CD4-positive, alpha-beta T cell treated with Interleukin-2 at 100 ng/mL for 4 hours (primary cell): ENCODE data around the gene BAZ2B.

Experiments
- DNase-seq: peaks from one replicate; pipeline ENCODE4 v3.0.0-alpha.2; 2020; ENCODE audit warnings: low spot score

BAZ2B gene

GRCh38 chr2:159573846-159574606, 42.3 kb downstream of the BAZ2B start:
- no peak for DNase-seq

DNA sequence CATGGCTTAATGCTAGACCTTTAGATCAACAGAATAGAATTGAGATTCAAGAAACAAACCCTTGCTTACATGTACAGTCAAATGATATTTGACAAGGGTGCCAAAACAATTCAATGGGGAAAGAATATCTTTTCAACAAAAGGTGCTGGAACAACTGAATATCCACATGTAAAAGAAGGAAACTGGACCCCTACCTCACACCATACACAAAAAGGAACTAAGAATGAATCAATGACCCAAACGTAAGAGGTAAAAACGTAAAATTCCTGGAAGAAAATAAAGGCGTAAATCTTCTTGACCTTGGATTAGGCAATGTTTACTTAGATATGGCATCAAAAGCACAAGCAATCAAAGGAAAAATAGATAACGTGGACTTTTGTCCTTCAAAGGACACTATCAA, 43.1 kb downstream of the BAZ2B start:
- DNase-seq, result no peak

DNA sequence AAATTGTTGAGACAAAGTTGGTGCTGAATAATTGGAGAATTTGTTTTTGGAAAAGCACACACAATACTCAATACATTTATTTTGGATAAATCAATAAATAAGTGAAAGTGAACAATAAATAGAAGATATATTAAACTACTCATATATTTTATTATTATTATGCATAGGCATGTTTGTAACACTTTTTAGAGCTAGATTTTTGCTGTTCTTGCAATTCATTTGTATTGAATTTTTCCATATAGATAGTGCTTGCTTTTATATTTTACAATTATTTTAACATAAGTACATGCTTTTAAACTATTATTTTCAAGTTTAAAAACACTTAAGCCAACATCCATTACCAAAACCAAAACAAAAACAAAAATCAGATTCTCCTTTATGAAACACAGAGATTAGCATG, 43.9 kb downstream of the BAZ2B start:
- DNase-seq, result no peak

DNA sequence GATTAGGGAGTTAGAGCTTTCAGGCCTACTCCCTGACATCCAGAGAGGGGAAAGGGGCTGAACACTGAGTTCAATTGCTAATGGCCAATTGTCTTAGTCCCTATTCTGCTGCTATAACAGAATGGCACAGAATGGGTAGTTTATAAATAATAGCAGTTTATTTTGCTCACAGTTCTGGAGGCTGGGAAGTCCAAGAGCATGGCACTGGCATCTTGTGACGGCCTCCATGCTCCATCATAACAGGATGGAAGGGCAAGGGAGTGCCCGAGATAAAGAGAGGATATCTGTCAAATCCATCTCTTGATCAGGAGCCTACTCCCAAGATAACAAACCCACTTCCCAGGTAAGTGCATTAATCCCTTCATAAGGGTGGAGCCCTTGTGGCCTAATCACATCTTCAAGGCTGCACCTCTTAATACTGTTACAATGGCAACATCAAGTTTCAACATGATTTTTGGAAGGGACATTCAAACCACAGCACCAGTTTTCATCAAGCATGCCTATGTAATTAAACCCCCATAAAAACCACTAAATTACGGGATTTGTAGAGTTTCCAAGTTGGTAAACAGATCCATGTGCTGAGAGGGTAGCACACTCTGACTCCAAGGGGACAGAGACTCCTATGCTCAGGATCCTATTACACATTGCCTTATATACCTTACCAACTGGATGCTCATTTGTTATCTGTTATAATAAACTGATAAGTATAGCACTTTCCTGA, 44.6 kb downstream of the BAZ2B start:
- DNase-seq, result no peak

DNA sequence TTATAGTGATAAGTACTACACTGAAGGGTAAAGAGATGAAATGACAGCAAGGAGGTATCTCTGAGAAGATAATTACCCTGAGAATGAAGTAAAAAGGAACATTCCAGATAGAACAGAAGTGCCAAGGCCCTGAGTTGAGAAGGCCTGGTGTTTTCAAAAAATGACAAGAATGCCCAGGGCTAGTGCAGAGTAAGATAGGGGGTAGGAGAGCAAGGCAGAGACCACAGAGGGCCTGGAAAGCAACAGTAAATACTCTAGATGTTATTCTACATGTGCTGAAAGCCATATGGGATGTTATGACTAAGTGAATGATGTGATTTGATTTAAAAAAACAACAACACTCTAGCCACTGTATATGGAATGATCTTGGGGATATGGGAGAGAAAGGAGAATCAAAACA, 52.3 kb downstream of the BAZ2B start:
- no peak for DNase-seq

DNA sequence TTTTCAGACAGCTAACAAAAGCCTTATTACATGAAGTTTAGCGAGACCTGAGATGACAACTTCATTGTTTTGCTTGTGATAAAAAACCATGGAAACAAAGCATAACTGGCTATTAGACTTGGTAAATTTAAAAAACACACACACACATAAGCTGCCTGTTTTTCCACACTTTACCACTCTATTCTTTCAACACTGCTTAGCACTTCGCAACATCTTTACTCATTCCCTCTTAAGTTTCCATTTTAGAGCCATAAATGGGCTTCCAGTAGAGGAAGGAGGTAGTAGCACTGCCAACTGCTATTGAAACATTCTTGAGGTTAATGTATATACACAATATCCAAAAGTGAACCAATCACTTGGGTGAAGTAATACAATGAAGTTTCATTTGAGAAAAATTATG, 54.1 kb downstream of the BAZ2B start:
- DNase-seq, result no peak

GRCh38 chr2:159561786-159562185, 54.6 kb downstream of the BAZ2B start:
- DNase-seq, result no peak

DNA sequence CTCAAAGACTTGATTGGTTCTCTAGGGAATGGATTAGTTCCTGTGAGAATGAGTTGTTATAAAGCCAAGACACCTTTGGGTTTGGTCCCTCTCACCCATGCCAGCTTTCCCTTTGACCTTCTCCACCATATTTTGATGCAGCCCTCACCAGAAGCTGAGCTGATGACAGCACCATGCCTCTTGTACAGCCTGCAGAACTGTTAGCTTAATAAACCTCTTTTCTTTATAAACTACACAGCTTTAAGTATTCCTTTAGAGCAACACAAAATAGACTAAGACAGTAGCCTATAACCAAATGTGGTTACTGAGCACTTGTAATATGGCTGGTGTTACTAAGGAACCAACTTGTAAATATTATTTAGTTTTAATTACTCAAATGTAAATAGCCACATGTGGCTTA, 55.1 kb downstream of the BAZ2B start:
- DNase-seq, result no peak

GRCh38 chr2:159559034-159559433, 57.3 kb downstream of the BAZ2B start:
- DNase-seq, result no peak

DNA sequence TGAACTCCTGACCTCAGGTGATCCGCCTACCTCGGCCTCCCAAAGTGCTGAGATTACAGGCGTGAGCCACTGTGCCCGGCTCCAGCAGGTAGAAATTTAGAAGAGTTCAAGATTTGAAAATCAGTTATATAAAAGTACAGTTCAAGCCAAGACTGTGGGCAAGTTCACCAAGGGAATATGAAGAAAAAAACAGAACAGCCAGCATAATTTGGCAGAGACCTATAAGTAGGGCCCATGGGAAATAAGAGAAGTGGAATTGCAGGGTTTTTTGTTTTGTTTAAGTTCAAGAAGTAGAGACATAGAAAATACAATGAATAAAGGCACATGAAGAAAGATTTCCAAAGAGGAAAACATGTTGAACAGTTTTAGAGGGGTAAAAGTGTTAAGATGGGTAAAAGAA, 57.9 kb downstream of the BAZ2B start:
- DNase-seq, result no peak

- no peak for DNase-seq
Observed at GRCh38 chr2:159557437-159558034, 58.8 kb downstream of the BAZ2B start.

DNA sequence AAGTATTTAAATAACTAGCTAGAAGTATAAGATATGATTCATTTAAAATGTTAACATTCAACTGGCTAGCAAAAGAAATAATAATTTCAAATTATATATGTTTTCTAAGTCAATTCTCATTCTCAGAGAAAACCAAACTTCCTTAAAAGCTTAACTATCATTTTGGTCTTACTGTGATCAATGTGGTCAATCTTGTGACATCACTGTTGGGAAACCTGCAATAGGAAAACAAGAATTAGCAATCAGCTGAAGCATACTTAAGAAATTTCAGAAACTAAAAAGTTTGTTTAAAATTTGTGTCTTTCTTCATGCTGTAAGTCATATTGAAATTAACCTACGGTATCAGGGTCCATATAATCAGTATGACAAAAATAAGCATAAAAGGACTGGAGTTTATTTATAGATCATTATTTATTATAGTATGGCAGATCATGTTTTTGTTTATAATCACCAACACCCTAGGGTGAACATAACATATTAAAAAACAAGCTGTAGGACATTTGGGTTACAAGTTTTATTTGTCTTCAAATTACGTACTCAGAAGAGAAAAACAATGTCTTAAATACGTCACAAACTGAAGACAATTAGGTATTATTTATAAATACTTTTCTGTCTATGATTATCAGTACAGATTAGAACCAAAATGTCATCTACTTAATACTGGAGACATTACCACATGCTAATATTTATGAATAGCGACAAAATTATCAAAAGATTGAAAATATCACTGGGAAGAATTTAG, 60.5 kb downstream of the BAZ2B start:
- no peak for DNase-seq

GRCh38 chr2:159553727-159554126, 62.6 kb downstream of the BAZ2B start:
- DNase-seq, result no peak

- DNase-seq, result no peak
Observed at GRCh38 chr2:159551806-159552205, 64.5 kb downstream of the BAZ2B start.

GRCh38 chr2:159550231-159550630, 66.1 kb downstream of the BAZ2B start:
- DNase-seq, result no peak

DNA sequence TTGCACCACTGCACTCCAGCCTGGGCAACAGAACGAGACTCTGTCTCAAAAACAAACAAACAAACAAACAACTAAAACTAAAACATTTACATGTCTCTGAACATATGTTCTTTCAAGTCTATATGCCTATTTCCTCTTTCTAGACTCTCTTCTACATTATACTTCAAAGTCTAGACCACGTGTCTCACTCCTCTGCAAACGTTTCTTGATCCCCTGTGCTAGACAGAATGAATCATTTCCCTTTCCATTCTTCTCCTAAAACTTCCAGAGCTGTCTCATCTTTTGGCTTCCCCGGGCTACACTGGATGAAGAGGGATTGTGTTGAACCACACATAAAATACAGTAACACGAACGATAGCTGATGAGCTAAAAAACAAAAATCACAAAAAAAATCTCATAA, 67.1 kb downstream of the BAZ2B start:
- DNase-seq, result no peak

GRCh38 chr2:159546716-159547430, 69.5 kb downstream of the BAZ2B start:
- DNase-seq, result no peak

DNA sequence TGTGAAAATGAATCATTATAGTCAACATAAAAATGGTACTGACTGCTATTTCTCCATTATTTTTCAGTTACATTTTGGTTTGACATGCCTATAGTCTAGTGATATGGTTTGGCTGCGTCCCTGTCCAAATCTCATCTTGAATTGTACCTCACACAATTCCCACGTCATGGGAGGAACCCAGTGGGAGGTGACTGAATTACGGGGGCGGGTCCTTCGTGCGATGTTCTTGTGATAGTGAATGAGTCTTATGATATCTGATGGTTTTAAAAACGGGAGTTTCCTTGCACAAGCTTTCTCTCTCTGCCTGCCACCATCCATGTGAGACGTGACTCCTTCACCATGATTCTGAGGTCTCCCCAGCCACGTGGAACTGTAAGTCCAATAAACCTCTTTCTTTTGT, 70.3 kb downstream of the BAZ2B start:
- DNase-seq, result no peak

- no peak for DNase-seq
Observed at GRCh38 chr2:159545085-159545484, 71.3 kb downstream of the BAZ2B start.

- no peak for DNase-seq
Observed at GRCh38 chr2:159542101-159542500, 74.2 kb downstream of the BAZ2B start.

GRCh38 chr2:159539701-159540100, 76.6 kb downstream of the BAZ2B start:
- no peak for DNase-seq

DNA sequence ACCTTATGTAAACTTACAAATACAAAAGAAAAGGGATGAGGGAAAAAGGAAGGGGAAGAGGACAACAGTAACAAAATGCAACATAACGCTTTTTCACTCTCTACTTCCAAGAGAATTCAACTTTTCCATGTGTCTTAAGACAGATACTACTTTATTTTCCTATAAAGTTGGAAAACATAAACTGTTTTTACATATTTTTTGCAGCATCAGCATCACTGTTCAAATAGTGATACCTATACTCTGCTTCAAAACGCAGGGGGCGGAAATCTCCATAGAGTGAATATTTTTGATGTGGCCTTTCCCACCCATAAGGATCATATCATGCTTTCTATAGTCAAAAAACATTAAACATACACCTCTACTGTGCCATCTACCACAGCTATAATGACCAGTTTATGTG, 77.5 kb downstream of the BAZ2B start:
- DNase-seq, result no peak
